Measurements from ENCODE around the gene NGF. TPM values are rescaled to one million over a fixed set of nuclear protein-coding genes. Genes with fewer than 3 reads are reported as not detected.

Gene NGF
- total RNA-seq, 1 donor from 2014 or later: not detected

DNA sequence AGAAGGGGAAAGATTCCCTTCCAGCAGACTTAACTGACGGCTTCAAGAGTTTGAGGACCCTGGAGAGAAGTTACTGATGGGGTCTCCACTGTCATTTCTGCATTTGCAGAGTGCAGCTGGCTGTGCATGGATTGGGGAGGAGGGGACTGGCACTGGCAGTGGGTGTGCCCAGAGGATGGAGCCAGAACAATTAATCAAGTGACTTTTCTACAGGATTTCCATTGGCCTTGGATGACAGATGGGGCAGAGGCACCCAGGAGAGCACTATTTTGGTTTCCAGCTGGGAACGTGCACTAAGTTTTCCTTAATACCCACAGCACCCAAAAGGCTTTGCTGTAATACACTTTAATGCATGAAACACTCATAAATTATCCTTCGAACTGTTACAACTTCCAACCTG lies 1.3 kb downstream of the NGF start:
- H3K4me1 Mint-ChIP-seq: no peaks in the 10 kb centered on the region
- H3K27ac Mint-ChIP-seq: no peak overlapping the region
- H3K36me3 Mint-ChIP-seq (ENCODE audit: low read depth): no peaks in the 10 kb centered on the region
- intact Hi-C loops (cut with micrococcal nuclease): no loop called here
- DNase-seq (no peak), ATAC-seq (ENCODE audit: low read depth) (no peak)
- POLR2A ChIA-PET: no interaction called here
- H3K9me3 Mint-ChIP-seq: no peaks in the 10 kb centered on the region
- TF ChIP-seq, protein P1, sequence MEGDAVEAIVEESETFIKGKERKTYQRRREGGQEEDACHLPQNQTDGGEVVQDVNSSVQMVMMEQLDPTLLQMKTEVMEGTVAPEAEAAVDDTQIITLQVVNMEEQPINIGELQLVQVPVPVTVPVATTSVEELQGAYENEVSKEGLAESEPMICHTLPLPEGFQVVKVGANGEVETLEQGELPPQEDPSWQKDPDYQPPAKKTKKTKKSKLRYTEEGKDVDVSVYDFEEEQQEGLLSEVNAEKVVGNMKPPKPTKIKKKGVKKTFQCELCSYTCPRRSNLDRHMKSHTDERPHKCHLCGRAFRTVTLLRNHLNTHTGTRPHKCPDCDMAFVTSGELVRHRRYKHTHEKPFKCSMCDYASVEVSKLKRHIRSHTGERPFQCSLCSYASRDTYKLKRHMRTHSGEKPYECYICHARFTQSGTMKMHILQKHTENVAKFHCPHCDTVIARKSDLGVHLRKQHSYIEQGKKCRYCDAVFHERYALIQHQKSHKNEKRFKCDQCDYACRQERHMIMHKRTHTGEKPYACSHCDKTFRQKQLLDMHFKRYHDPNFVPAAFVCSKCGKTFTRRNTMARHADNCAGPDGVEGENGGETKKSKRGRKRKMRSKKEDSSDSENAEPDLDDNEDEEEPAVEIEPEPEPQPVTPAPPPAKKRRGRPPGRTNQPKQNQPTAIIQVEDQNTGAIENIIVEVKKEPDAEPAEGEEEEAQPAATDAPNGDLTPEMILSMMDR (IDR thresholded peaks at IDR 0.05): no peak
- no peak overlapping the region for H3K4me3 Mint-ChIP-seq
- H3K27me3 Mint-ChIP-seq: peaks cover 35% of the 10 kb centered on the region
- CTCF ChIA-PET: no interaction called here

DNA sequence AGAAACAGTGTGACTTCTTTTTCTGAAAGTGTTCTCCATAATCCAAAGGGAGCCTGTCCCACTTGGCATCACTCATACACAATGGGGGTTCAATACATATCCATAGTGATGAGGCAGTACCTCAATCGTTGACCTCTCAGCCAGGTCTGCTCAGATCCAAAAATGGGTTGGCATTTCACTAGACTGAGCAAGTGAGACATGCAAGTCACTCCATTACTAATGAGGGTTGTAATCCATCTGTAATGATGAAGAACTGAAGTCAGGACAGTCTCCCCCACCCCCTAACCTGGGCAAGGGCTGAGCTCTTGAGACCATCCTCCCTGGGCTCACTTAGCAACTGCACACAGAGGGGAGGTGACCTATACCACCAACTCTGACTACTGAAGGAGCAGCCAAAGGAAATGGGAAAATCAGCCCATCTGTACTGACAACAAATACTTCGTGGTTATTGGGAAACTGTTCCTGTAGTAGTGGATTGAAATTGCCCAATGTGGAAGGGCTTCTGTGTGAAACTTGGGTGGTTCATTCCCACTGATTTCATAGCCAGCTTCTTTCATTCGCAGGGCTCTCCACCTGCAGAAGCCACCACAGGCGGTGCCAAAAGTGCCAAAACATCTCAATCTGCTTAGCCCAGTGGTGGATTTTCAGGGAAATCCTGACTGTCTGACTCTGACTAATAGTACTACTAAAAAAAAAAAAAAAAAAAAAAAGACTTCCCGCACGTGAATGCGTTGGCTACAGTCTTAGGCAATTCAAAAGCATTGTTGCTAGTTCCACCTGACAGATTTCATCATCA lies 5.0 kb downstream of the NGF start:
- POLR2A ChIA-PET: no interaction called here
- no peak for ATAC-seq (ENCODE audit: low read depth)
- H3K4me3 Mint-ChIP-seq: no peak overlapping the region

DNA sequence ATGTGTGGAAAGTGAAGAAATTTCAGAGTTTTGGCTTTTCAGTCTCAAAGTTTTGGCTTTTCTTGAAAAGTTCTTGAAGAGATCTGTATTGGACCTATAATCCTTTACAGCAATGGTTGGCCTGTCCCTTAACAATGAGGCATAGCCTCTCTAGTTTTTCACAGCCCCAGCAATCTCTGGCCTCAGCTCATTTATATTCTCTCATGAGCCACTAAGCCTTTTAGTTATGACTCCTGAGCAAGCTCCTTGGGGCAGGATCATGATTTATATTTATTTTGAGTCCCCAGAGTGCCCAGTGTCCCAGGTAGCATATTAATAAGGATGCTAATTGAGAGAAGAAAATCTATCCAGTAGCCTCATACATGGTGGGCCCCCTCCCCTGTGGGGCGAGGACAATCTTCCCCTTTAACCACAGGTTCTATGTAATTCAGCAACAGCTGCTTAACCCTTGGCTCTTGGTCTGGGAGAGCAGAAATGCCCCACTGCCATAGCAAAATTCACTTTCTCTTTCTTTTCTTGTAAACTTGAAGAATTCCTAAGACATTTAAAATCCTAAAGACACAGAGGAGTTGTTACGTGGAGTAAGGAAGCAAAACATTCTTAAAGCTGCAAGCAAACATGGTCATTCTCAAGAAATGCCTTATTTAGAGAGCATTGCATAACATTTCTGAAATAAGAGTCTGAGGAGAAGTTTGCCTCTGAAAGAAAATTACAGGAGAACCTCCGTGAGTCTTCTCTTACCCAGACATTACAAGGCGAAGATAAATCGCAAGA lies 6.3 kb downstream of the NGF start:
- ChIA-PET POLR2A (no interaction called here), CTCF (no interaction called here)
- DNase-seq: no peak
- Mint-ChIP-seq H3K9me3 (no peaks in the 10 kb centered on the region), H3K4me3 (no peak overlapping the region), H3K27ac (no peak overlapping the region), H3K27me3 (peaks cover 4% of the 10 kb centered on the region), H3K4me1 (no peaks in the 10 kb centered on the region), H3K36me3 (ENCODE audit: low read depth) (no peaks in the 10 kb centered on the region)
- no peak for ATAC-seq (ENCODE audit: low read depth)
- TF ChIP-seq, protein P1 (IDR thresholded peaks at IDR 0.05): no peak
- intact Hi-C loops (cut with micrococcal nuclease): no loop called here

More for the DNA sequence above, 5.0 kb downstream of the NGF start:
- DNase-seq: no peak
- CTCF ChIA-PET: no interaction called here
- TF ChIP-seq, protein P1 (IDR thresholded peaks at IDR 0.05): no peak
- Mint-ChIP-seq H3K36me3 (ENCODE audit: low read depth) (no peaks in the 10 kb centered on the region), H3K27me3 (peaks cover 13% of the 10 kb centered on the region), H3K9me3 (no peaks in the 10 kb centered on the region), H3K27ac (no peak overlapping the region), H3K4me1 (no peaks in the 10 kb centered on the region)
- intact Hi-C loops (cut with micrococcal nuclease): no loop called here

DNA sequence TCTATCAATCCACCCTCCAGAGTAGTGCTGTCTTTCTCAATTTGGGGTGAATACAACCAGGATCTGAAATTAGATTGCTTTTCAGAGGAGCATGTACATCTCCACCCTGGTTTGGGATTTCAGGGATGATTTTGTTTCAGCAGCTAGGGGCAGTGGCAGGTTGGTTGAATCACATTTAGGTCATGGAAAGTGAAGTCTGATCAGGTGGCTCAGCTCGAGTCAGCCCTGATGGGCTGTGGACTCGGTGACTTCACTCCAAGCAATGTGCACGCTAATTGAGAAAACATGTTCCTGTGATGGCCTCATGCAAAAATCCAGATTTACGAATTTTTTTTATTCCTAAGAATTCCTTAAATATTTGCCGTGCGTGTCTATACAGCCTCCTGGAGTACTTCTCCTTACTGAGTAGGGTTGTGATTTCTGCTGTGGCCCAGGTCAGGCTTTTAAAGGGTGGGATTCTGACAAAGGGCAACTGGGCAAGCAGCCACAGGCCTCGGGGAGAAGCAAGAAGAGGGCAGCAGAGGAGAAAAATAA lies 7.5 kb downstream of the NGF start:
- Mint-ChIP-seq H3K4me3 (no peak overlapping the region), H3K9me3 (no peaks in the 10 kb centered on the region)
- CTCF ChIA-PET: no interaction called here

More for the DNA sequence above, 7.5 kb downstream of the NGF start:
- Mint-ChIP-seq H3K27ac (no peak overlapping the region), H3K27me3 (no peaks in the 10 kb centered on the region), H3K4me1 (no peaks in the 10 kb centered on the region), H3K36me3 (ENCODE audit: low read depth) (no peaks in the 10 kb centered on the region)
- TF ChIP-seq, protein P1 (IDR thresholded peaks at IDR 0.05): no peak
- DNase-seq: no peak
- POLR2A ChIA-PET: no interaction called here
- ATAC-seq (ENCODE audit: low read depth): no peak
- intact Hi-C loops (cut with micrococcal nuclease): no loop called here

Measured in activated B cell treated with CpG ODN at 0.5 μM for 24 hours (primary cell).